ENCODE data around the gene GXYLT2. TPM values are rescaled to one million over a fixed set of nuclear protein-coding genes. Genes with fewer than 3 reads are reported as not detected.

The GXYLT2 gene
- total and polyA plus RNA-seq, 2 donors (not counting 1 experiment from before 2014, with no cell fraction given): 6.6 to 25.9 TPM

- Histone ChIP-seq H3K9me3 (ENCODE audit: control insufficient read depth, insufficient read depth, low read depth, low read length) (no peaks in the 10 kb centered on the region), H2AFZ (ENCODE audit: low read length) (no peak overlapping the region), H3K36me3 (ENCODE audit: control insufficient read depth, insufficient read depth, low read length) (no peaks in the 10 kb centered on the region), H3K27ac (ENCODE audit: insufficient read depth, low read length) (no peak overlapping the region), H3K4me3 (replicated peaks in 1 of 4; ENCODE audit: control extremely low read depth in 1 of 4, insufficient read depth in 1 of 4, low read depth in 3 of 4, low read length in 4 of 4) (no peak overlapping the region), H3K4me2 (ENCODE audit: extremely low read depth, insufficient read depth, low read length) (no peak overlapping the region), H3K79me2 (ENCODE audit: control insufficient read depth, insufficient read depth, low read length) (peaks cover 95% of the 10 kb centered on the region), H3K9ac (ENCODE audit: insufficient read depth, low read length) (no peak overlapping the region), H3K27me3 (ENCODE audit: control insufficient read depth, insufficient read depth, low read length) (no peaks in the 10 kb centered on the region), H3K4me1 (ENCODE audit: control insufficient read depth, extremely low read depth, insufficient read depth, low read length) (no peaks in the 10 kb centered on the region), H4K20me1 (ENCODE audit: control insufficient read depth, extremely low read depth, insufficient read depth, low read length) (no peaks in the 10 kb centered on the region)
- no peak for DNase-seq (ENCODE audit: low read depth in 2 of 2)
- TF ChIP-seq CTCF (conservative IDR thresholded peaks at IDR 0.05 in 1 of 2, IDR thresholded peaks at IDR 0.05 in 1 of 2; ENCODE audit: low read depth in 1 of 2, low read length in 2 of 2): no peak
- TF ChIP-seq EZH2 (IDR thresholded peaks at IDR 0.05; ENCODE audit: low read length, missing control alignments): no peak
These were observed 131.1 kb downstream of the GXYLT2 start for GRCh38 chr3:73018790-73019441.

- Histone ChIP-seq H3K4me3 (replicated peaks in 1 of 4; ENCODE audit: control extremely low read depth in 1 of 4, insufficient read depth in 1 of 4, low read depth in 3 of 4, low read length in 4 of 4) (no peak overlapping the region), H3K36me3 (ENCODE audit: control insufficient read depth, insufficient read depth, low read length) (no peaks in the 10 kb centered on the region), H3K27me3 (ENCODE audit: control insufficient read depth, insufficient read depth, low read length) (no peaks in the 10 kb centered on the region), H3K4me2 (ENCODE audit: extremely low read depth, insufficient read depth, low read length) (no peak overlapping the region), H3K9ac (ENCODE audit: insufficient read depth, low read length) (no peak overlapping the region), H3K9me3 (ENCODE audit: control insufficient read depth, insufficient read depth, low read depth, low read length) (no peaks in the 10 kb centered on the region), H2AFZ (ENCODE audit: low read length) (no peak overlapping the region), H3K27ac (ENCODE audit: insufficient read depth, low read length) (no peak overlapping the region), H4K20me1 (ENCODE audit: control insufficient read depth, extremely low read depth, insufficient read depth, low read length) (no peaks in the 10 kb centered on the region), H3K4me1 (ENCODE audit: control insufficient read depth, extremely low read depth, insufficient read depth, low read length) (no peaks in the 10 kb centered on the region), H3K79me2 (ENCODE audit: control insufficient read depth, insufficient read depth, low read length) (peaks cover 94% of the 10 kb centered on the region)
- TF ChIP-seq EZH2 (IDR thresholded peaks at IDR 0.05; ENCODE audit: low read length, missing control alignments): no peak
- TF ChIP-seq CTCF (conservative IDR thresholded peaks at IDR 0.05 in 1 of 2, IDR thresholded peaks at IDR 0.05 in 1 of 2; ENCODE audit: low read depth in 1 of 2, low read length in 2 of 2): no peak
- no peak for DNase-seq (ENCODE audit: low read depth in 2 of 2)
These were observed 133.5 kb downstream of the GXYLT2 start for GRCh38 chr3:73021301-73021835.

- Histone ChIP-seq H3K27me3 (ENCODE audit: control insufficient read depth, insufficient read depth, low read length) (no peaks in the 10 kb centered on the region), H2AFZ (ENCODE audit: low read length) (no peak overlapping the region), H3K79me2 (ENCODE audit: control insufficient read depth, insufficient read depth, low read length) (peaks cover 91% of the 10 kb centered on the region), H3K4me3 (replicated peaks in 1 of 4; ENCODE audit: control extremely low read depth in 1 of 4, insufficient read depth in 1 of 4, low read depth in 3 of 4, low read length in 4 of 4) (no peak overlapping the region), H3K9ac (ENCODE audit: insufficient read depth, low read length) (no peak overlapping the region), H3K4me1 (ENCODE audit: control insufficient read depth, extremely low read depth, insufficient read depth, low read length) (peaks cover 6% of the 10 kb centered on the region), H4K20me1 (ENCODE audit: control insufficient read depth, extremely low read depth, insufficient read depth, low read length) (no peaks in the 10 kb centered on the region), H3K9me3 (ENCODE audit: control insufficient read depth, insufficient read depth, low read depth, low read length) (no peaks in the 10 kb centered on the region), H3K36me3 (ENCODE audit: control insufficient read depth, insufficient read depth, low read length) (no peaks in the 10 kb centered on the region), H3K27ac (ENCODE audit: insufficient read depth, low read length) (no peak overlapping the region), H3K4me2 (ENCODE audit: extremely low read depth, insufficient read depth, low read length) (no peak overlapping the region)
- no peak for DNase-seq (ENCODE audit: low read depth in 2 of 2)
- TF ChIP-seq CTCF (conservative IDR thresholded peaks at IDR 0.05 in 1 of 2, IDR thresholded peaks at IDR 0.05 in 1 of 2; ENCODE audit: low read depth in 1 of 2, low read length in 2 of 2) (no peak), EZH2 (IDR thresholded peaks at IDR 0.05; ENCODE audit: low read length, missing control alignments) (no peak)
These were observed 137.0 kb downstream of the GXYLT2 start for GRCh38 chr3:73024836-73025235.
